Measurements from ENCODE around the gene DSCAML1. TPM values are rescaled to one million over a fixed set of nuclear protein-coding genes. Genes with fewer than 3 reads are reported as not detected.

The DSCAML1 gene
- total and polyA plus RNA-seq, 4 experiments from 2014 or later = 1.00 to 1.0 TPM; not detected in 2

DNA sequence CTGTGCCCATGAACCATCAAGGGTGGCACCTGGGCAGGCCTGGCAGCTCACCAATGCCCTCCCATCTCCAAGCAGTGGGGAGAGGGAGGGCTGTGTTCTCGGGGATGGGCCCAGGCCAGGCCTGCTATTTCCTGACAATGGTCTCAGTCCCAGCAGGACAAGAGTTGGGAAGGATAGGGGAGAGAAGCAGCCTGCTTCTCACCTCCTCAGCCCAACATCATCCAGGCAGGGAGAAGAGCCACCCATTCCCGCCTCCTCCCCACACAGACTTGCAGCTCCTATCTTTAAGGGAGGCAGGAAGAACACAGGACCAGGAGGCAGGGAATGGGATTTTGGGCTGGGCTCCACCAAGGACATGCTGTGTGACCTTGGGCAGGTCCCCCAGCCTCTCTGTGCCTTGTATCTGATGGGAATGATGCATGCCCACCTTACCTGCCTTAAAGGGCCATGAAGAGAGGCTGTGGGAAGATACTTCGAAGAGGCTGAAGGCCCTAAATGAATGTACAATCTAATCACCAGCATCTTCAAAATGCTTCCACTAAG, 108.7 kb downstream of the DSCAML1 start:
- Mint-ChIP-seq H3K27me3 (peaks cover 3 to 15% of the 10 kb centered on the region in 2 donors), H3K4me1 (no peaks in the 10 kb centered on the region), H3K36me3 (no peaks in the 10 kb centered on the region), H3K4me3 (no peak overlapping the region), H3K27ac (no peak overlapping the region), H3K9me3 (no peaks in the 10 kb centered on the region)
- Histone ChIP-seq H3K27ac (ENCODE audit: low read depth, low read length) (no peak overlapping the region), H3K36me3 (ENCODE audit: insufficient read depth, low read length) (no peaks in the 10 kb centered on the region), H3K27me3 (ENCODE audit: insufficient read depth, low read length) (no peaks in the 10 kb centered on the region), H3K4me3 (ENCODE audit: low read length in 2 of 2) (no peak overlapping the region), H3K9me3 (ENCODE audit: control insufficient read depth in 1 of 2, low read length in 2 of 2) (no peaks in the 10 kb centered on the region), H3K4me1 (ENCODE audit: insufficient read depth, low read length) (no peaks in the 10 kb centered on the region)
- DNase-seq = no peak
- POLR2A ChIA-PET (ENCODE audit: partially characterized antibody) = no interaction called here
- CTCF ChIA-PET (ENCODE audit: partially characterized antibody) = no interaction called here
- intact Hi-C loops (cut with micrococcal nuclease) = no loop called here

DNA sequence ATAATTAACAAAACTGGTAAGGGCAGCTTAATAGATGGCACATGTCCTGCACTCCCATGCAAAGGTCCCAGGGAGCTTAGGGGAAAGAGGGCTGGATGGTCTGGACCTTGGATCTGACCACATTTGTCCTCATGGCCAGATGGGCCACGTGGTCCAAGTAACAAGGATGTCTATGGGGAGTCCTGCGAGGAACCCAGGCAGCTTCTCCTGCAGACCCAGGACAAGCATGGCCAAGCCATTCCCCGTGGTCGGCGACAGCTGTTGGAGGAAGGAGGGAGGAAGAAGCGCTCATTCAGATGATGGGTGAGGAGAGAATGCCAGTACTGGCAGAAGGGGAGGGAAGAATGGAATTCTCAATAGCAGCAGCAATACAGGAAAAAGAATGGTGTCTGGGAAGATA, 109.2 kb downstream of the DSCAML1 start:
- intact Hi-C loops (cut with micrococcal nuclease) = no loop called here
- no peak for DNase-seq
- CTCF ChIA-PET (ENCODE audit: partially characterized antibody) = no interaction called here
- no peak overlapping the region for H3K4me3 ChIP-seq (ENCODE audit: low read length in 2 of 2)
- Mint-ChIP-seq H3K9me3 (no peaks in the 10 kb centered on the region), H3K4me1 (no peaks in the 10 kb centered on the region), H3K4me3 (no peak overlapping the region), H3K27me3 (peaks cover 5 to 14% of the 10 kb centered on the region in 2 donors), H3K27ac (no peak overlapping the region), H3K36me3 (no peaks in the 10 kb centered on the region)
- POLR2A ChIA-PET (ENCODE audit: partially characterized antibody) = no interaction called here
- H3K4me1 ChIP-seq (ENCODE audit: insufficient read depth, low read length) = no peaks in the 10 kb centered on the region
- H3K9me3 ChIP-seq (ENCODE audit: control insufficient read depth in 1 of 2, low read length in 2 of 2) = no peaks in the 10 kb centered on the region
- no peak overlapping the region for H3K27ac ChIP-seq (ENCODE audit: low read depth, low read length)
- H3K36me3 ChIP-seq (ENCODE audit: insufficient read depth, low read length) = no peaks in the 10 kb centered on the region
- no peaks in the 10 kb centered on the region for H3K27me3 ChIP-seq (ENCODE audit: insufficient read depth, low read length)

GRCh38 chr11:117686711-117687110, 110.3 kb downstream of the DSCAML1 start:
- no peaks in the 10 kb centered on the region for H3K27me3 ChIP-seq (ENCODE audit: insufficient read depth, low read length)
- no peaks in the 10 kb centered on the region for H3K36me3 ChIP-seq (ENCODE audit: insufficient read depth, low read length)
- H3K4me1 ChIP-seq (ENCODE audit: insufficient read depth, low read length) = no peaks in the 10 kb centered on the region
- no peak overlapping the region for H3K27ac ChIP-seq (ENCODE audit: low read depth, low read length)
- no peak overlapping the region for H3K27ac Mint-ChIP-seq
- no peaks in the 10 kb centered on the region for H3K9me3 ChIP-seq (ENCODE audit: control insufficient read depth in 1 of 2, low read length in 2 of 2)
- no peaks in the 10 kb centered on the region for H3K36me3 Mint-ChIP-seq
- H3K4me3 Mint-ChIP-seq = no peak overlapping the region
- H3K4me3 ChIP-seq (ENCODE audit: low read length in 2 of 2) = no peak overlapping the region
- DNase-seq = no peak
- CTCF ChIA-PET (ENCODE audit: partially characterized antibody) = interaction anchor here (0.7 kb wide), 1 partner anchor 111 kb away, joined by 3 read pairs; no protein-coding TSS in a partner anchor
- H3K4me1 Mint-ChIP-seq = no peaks in the 10 kb centered on the region
- intact Hi-C loops (cut with micrococcal nuclease) = no loop called here
- POLR2A ChIA-PET (ENCODE audit: partially characterized antibody) = no interaction called here
- peaks cover 6 to 13% of the 10 kb centered on the region in 2 donors for H3K27me3 Mint-ChIP-seq
- no peaks in the 10 kb centered on the region for H3K9me3 Mint-ChIP-seq

DNA sequence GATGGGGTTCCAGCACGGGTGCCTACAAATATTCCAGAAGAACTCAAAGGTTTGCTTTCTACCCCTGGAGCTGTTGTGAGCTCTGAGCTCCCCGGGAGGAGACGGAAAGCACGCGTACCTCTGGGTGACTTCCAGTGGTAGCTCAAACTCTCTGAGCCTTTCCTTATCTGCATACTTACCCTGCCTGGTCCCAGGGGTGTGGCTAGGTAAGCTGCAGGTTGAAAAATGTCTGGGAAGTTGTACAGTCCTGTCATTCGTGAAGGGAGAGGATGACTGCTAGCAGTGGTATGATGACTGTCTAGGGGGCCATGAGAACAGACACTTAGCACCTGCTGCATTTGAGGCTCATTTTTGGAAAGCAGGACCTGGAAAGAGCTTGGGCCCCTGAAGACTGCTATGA, 111.5 kb downstream of the DSCAML1 start:
- Mint-ChIP-seq H3K27me3 (peaks cover 6 to 13% of the 10 kb centered on the region in 2 donors), H3K9me3 (no peaks in the 10 kb centered on the region), H3K27ac (no peak overlapping the region), H3K4me1 (no peaks in the 10 kb centered on the region), H3K4me3 (no peak overlapping the region), H3K36me3 (no peaks in the 10 kb centered on the region)
- CTCF ChIA-PET (ENCODE audit: partially characterized antibody) = no interaction called here
- intact Hi-C loops (cut with micrococcal nuclease) = no loop called here
- Histone ChIP-seq H3K36me3 (ENCODE audit: insufficient read depth, low read length) (no peaks in the 10 kb centered on the region), H3K9me3 (ENCODE audit: control insufficient read depth in 1 of 2, low read length in 2 of 2) (no peaks in the 10 kb centered on the region), H3K27me3 (ENCODE audit: insufficient read depth, low read length) (no peaks in the 10 kb centered on the region), H3K4me3 (ENCODE audit: low read length in 2 of 2) (no peak overlapping the region), H3K27ac (ENCODE audit: low read depth, low read length) (no peak overlapping the region), H3K4me1 (ENCODE audit: insufficient read depth, low read length) (no peaks in the 10 kb centered on the region)
- POLR2A ChIA-PET (ENCODE audit: partially characterized antibody) = no interaction called here
- no peak for DNase-seq

- POLR2A ChIA-PET (ENCODE audit: partially characterized antibody) = no interaction called here
- intact Hi-C loops (cut with micrococcal nuclease) = no loop called here
- no peaks in the 10 kb centered on the region for H3K4me1 Mint-ChIP-seq
- no peak for DNase-seq
- no peaks in the 10 kb centered on the region for H3K36me3 Mint-ChIP-seq
- Histone ChIP-seq H3K27me3 (ENCODE audit: insufficient read depth, low read length) (no peaks in the 10 kb centered on the region), H3K27ac (ENCODE audit: low read depth, low read length) (no peak overlapping the region), H3K4me1 (ENCODE audit: insufficient read depth, low read length) (no peaks in the 10 kb centered on the region), H3K36me3 (ENCODE audit: insufficient read depth, low read length) (no peaks in the 10 kb centered on the region), H3K4me3 (ENCODE audit: low read length in 2 of 2) (no peak overlapping the region), H3K9me3 (ENCODE audit: control insufficient read depth in 1 of 2, low read length in 2 of 2) (no peaks in the 10 kb centered on the region)
- no peak overlapping the region for H3K4me3 Mint-ChIP-seq
- no peaks in the 10 kb centered on the region for H3K9me3 Mint-ChIP-seq
- H3K27me3 Mint-ChIP-seq = peaks cover 6 to 13% of the 10 kb centered on the region in 2 donors
- CTCF ChIA-PET (ENCODE audit: partially characterized antibody) = no interaction called here
- no peak overlapping the region for H3K27ac Mint-ChIP-seq
Measured at GRCh38 chr11:117684731-117685130, 112.3 kb downstream of the DSCAML1 start.

DNA sequence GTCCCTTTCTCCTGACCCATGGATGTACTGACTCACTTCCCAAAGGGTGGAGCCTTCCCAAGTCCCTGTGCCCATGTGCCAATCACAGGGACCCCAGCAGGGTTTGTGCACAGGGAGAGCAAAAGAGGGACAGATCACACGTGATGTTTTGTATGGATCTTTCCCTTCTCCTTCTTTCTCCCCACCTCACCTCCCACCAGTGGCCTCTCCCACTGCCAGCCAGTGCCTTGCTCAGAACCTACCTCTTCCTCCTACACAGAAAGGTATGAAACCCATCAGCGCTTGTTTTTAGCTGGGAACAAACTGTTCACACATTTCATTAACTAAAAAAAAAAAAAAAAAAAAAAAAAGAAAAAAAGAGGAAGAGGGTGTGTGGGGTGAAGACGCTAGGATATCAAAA, 112.9 kb downstream of the DSCAML1 start:
- no peak overlapping the region for H3K27ac ChIP-seq (ENCODE audit: low read depth, low read length)
- POLR2A ChIA-PET (ENCODE audit: partially characterized antibody) = no interaction called here
- H3K4me1 Mint-ChIP-seq = no peaks in the 10 kb centered on the region
- no peaks in the 10 kb centered on the region for H3K9me3 ChIP-seq (ENCODE audit: control insufficient read depth in 1 of 2, low read length in 2 of 2)
- H3K27me3 ChIP-seq (ENCODE audit: insufficient read depth, low read length) = no peaks in the 10 kb centered on the region
- H3K27ac Mint-ChIP-seq = no peak overlapping the region
- no peak for DNase-seq
- H3K4me3 Mint-ChIP-seq = no peak overlapping the region
- CTCF ChIA-PET (ENCODE audit: partially characterized antibody) = no interaction called here
- H3K4me3 ChIP-seq (ENCODE audit: low read length in 2 of 2) = no peak overlapping the region
- no peaks in the 10 kb centered on the region for H3K4me1 ChIP-seq (ENCODE audit: insufficient read depth, low read length)
- intact Hi-C loops (cut with micrococcal nuclease) = no loop called here
- H3K27me3 Mint-ChIP-seq = peaks cover 6 to 12% of the 10 kb centered on the region in 2 donors
- H3K36me3 Mint-ChIP-seq = no peaks in the 10 kb centered on the region
- H3K36me3 ChIP-seq (ENCODE audit: insufficient read depth, low read length) = no peaks in the 10 kb centered on the region
- no peaks in the 10 kb centered on the region for H3K9me3 Mint-ChIP-seq

DNA sequence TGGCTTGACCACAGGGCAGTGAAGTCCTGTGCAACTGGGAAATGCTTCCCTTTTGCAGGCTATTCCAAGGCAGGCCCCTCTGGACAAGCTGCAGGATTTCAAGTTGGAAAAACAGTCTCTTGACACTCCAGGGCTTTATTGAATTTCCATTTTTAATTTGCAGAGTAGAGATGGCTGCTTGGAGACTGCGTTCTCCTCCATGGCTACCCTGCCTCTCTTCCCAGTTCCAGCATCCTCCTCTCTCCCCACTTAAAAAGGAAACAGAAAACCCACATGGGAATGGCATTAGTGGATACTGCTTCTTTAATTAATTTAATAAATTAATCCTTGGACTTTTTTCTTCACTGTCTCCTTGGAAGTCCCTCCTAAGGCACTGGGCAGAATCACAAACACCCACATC, 115.6 kb downstream of the DSCAML1 start:
- no peak overlapping the region for H3K27ac Mint-ChIP-seq
- intact Hi-C loops (cut with micrococcal nuclease) = no loop called here
- Histone ChIP-seq H3K4me3 (ENCODE audit: low read length in 2 of 2) (no peak overlapping the region), H3K27me3 (ENCODE audit: insufficient read depth, low read length) (no peaks in the 10 kb centered on the region), H3K4me1 (ENCODE audit: insufficient read depth, low read length) (peaks cover under 1% of the 10 kb centered on the region), H3K9me3 (ENCODE audit: control insufficient read depth in 1 of 2, low read length in 2 of 2) (no peaks in the 10 kb centered on the region), H3K27ac (ENCODE audit: low read depth, low read length) (no peak overlapping the region), H3K36me3 (ENCODE audit: insufficient read depth, low read length) (no peaks in the 10 kb centered on the region)
- ChIA-PET POLR2A (ENCODE audit: partially characterized antibody) (no interaction called here), CTCF (ENCODE audit: partially characterized antibody) (no interaction called here)
- H3K4me3 Mint-ChIP-seq = no peak overlapping the region
- H3K9me3 Mint-ChIP-seq = peaks cover 0 to 2% (median 0%) of the 10 kb centered on the region in 8 donors
- H3K36me3 Mint-ChIP-seq = no peaks in the 10 kb centered on the region
- H3K4me1 Mint-ChIP-seq = peaks cover 0 to 5% (median under 1%) of the 10 kb centered on the region in 4 donors
- no peak for DNase-seq
- peaks cover 3 to 11% of the 10 kb centered on the region in 2 donors for H3K27me3 Mint-ChIP-seq

DNA sequence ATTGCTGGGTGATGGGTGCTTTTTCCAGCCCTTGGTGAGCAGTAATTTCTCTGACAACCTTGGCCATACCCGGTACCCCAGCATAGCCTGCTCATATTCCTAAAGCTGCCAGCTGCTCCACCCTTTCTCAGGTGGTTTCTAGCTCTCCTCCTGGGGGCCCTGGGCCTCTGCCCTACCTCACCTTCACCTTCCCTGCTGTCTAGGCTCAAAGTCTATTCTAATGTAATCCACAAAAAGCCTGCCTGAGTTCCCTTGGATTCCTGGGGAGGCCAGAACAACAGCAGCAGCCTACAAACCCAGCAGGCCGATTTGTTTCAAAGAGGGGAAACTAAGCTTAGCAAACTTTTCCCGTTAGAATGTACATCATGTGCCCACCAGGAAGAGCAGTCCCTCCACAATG, 117.6 kb downstream of the DSCAML1 start:
- no peak overlapping the region for H3K4me3 ChIP-seq (ENCODE audit: low read length in 2 of 2)
- no peaks in the 10 kb centered on the region for H3K36me3 ChIP-seq (ENCODE audit: insufficient read depth, low read length)
- CTCF ChIA-PET (ENCODE audit: partially characterized antibody) = no interaction called here
- H3K9me3 Mint-ChIP-seq = peaks cover 0 to 2% (median 0%) of the 10 kb centered on the region in 8 donors
- H3K27me3 Mint-ChIP-seq = peaks cover 5 to 15% of the 10 kb centered on the region in 2 donors
- POLR2A ChIA-PET (ENCODE audit: partially characterized antibody) = no interaction called here
- H3K9me3 ChIP-seq (ENCODE audit: control insufficient read depth in 1 of 2, low read length in 2 of 2) = no peaks in the 10 kb centered on the region
- H3K4me1 Mint-ChIP-seq = peaks cover 5 to 14% (median 8%) of the 10 kb centered on the region in 4 donors
- H3K4me3 Mint-ChIP-seq = no peak overlapping the region
- no peak overlapping the region for H3K27ac ChIP-seq (ENCODE audit: low read depth, low read length)
- intact Hi-C loops (cut with micrococcal nuclease) = no loop called here
- H3K4me1 ChIP-seq (ENCODE audit: insufficient read depth, low read length) = peaks cover 9% of the 10 kb centered on the region
- no peaks in the 10 kb centered on the region for H3K27me3 ChIP-seq (ENCODE audit: insufficient read depth, low read length)
- no peaks in the 10 kb centered on the region for H3K36me3 Mint-ChIP-seq
- H3K27ac Mint-ChIP-seq = peak overlapping the region in 1 of 7 donors; percentile 43
- no peak for DNase-seq
